Measurements from ENCODE around the gene SELENOF.

The SELENOF gene

GRCh38 chr1:86933562-86934377, 19.8 kb upstream of the SELENOF start:
- Mint-ChIP-seq H3K36me3 (no peaks in the 10 kb centered on the region), H3K9me3 (no peaks in the 10 kb centered on the region), H3K4me3 (no peak overlapping the region), H3K27me3 (no peaks in the 10 kb centered on the region), H3K4me1 (peaks cover 14% of the 10 kb centered on the region), H3K27ac (no peak overlapping the region)
- ATAC-seq (ENCODE audit: low read depth) (no peak), DNase-seq (ENCODE audit: low spot score in 2 of 2) (no peak)

GRCh38 chr1:86933051-86933450, 19.1 kb upstream of the SELENOF start:
- no peak for ATAC-seq (ENCODE audit: low read depth)
- Mint-ChIP-seq H3K27ac (no peak overlapping the region), H3K4me3 (no peak overlapping the region)

GRCh38 chr1:86928819-86929218, 14.9 kb upstream of the SELENOF start:
- H3K27me3 Mint-ChIP-seq = no peaks in the 10 kb centered on the region
- H3K27ac Mint-ChIP-seq = no peak overlapping the region
- H3K4me3 Mint-ChIP-seq = no peak overlapping the region
- ATAC-seq (ENCODE audit: low read depth) = no peak
- peaks cover 11% of the 10 kb centered on the region for H3K36me3 Mint-ChIP-seq
- peaks cover 5% of the 10 kb centered on the region for H3K9me3 Mint-ChIP-seq
- no peak for DNase-seq (ENCODE audit: low spot score in 2 of 2)
- peaks cover 23% of the 10 kb centered on the region for H3K4me1 Mint-ChIP-seq

More at GRCh38 chr1:86933051-86933450, 19.1 kb upstream of the SELENOF start:
- H3K4me1 Mint-ChIP-seq = peaks cover 10% of the 10 kb centered on the region
- H3K36me3 Mint-ChIP-seq = no peaks in the 10 kb centered on the region
- H3K27me3 Mint-ChIP-seq = no peaks in the 10 kb centered on the region
- DNase-seq (ENCODE audit: low spot score in 2 of 2) = no peak
- H3K9me3 Mint-ChIP-seq = no peaks in the 10 kb centered on the region

GRCh38 chr1:86926883-86927282, 13.0 kb upstream of the SELENOF start:
- Mint-ChIP-seq H3K36me3 (peaks cover 21% of the 10 kb centered on the region), H3K4me3 (no peak overlapping the region), H3K4me1 (peaks cover 16% of the 10 kb centered on the region), H3K27me3 (no peaks in the 10 kb centered on the region), H3K27ac (no peak overlapping the region), H3K9me3 (peaks cover 10% of the 10 kb centered on the region)
- ATAC-seq (ENCODE audit: low read depth) (no peak), DNase-seq (ENCODE audit: low spot score in 2 of 2) (no peak)

- Mint-ChIP-seq H3K27me3 (no peaks in the 10 kb centered on the region), H3K27ac (no peak overlapping the region), H3K36me3 (peaks cover 27% of the 10 kb centered on the region), H3K4me3 (no peak overlapping the region), H3K9me3 (peaks cover 11% of the 10 kb centered on the region), H3K4me1 (peaks cover 16% of the 10 kb centered on the region)
- no peak for ATAC-seq (ENCODE audit: low read depth)
- no peak for DNase-seq (ENCODE audit: low spot score in 2 of 2)
Measured at GRCh38 chr1:86925742-86926141, 11.8 kb upstream of the SELENOF start.

GRCh38 chr1:86924324-86924960, 10.5 kb upstream of the SELENOF start:
- H3K36me3 Mint-ChIP-seq = peaks cover 27% of the 10 kb centered on the region
- no peak overlapping the region for H3K4me3 Mint-ChIP-seq
- no peak for DNase-seq (ENCODE audit: low spot score in 2 of 2)
- H3K4me1 Mint-ChIP-seq = peaks cover 16% of the 10 kb centered on the region
- H3K27me3 Mint-ChIP-seq = no peaks in the 10 kb centered on the region
- no peak for ATAC-seq (ENCODE audit: low read depth)
- peaks cover 11% of the 10 kb centered on the region for H3K9me3 Mint-ChIP-seq
- no peak overlapping the region for H3K27ac Mint-ChIP-seq

GRCh38 chr1:86922445-86922844, 8.5 kb upstream of the SELENOF start:
- ATAC-seq (ENCODE audit: low read depth) = no peak
- Mint-ChIP-seq H3K36me3 (peaks cover 27% of the 10 kb centered on the region), H3K4me1 (peaks cover 12% of the 10 kb centered on the region), H3K4me3 (no peak overlapping the region), H3K9me3 (peaks cover 11% of the 10 kb centered on the region), H3K27ac (no peak overlapping the region), H3K27me3 (no peaks in the 10 kb centered on the region)
- no peak for DNase-seq (ENCODE audit: low spot score in 2 of 2)

GRCh38 chr1:86916752-86917151, 2.8 kb upstream of the SELENOF start:
- Mint-ChIP-seq H3K36me3 (peaks cover 5% of the 10 kb centered on the region), H3K9me3 (peaks cover 1% of the 10 kb centered on the region), H3K4me1 (peaks cover 9% of the 10 kb centered on the region), H3K27me3 (no peaks in the 10 kb centered on the region), H3K27ac (no peak overlapping the region), H3K4me3 (no peak overlapping the region)
- DNase-seq (ENCODE audit: low spot score in 2 of 2) = no peak
- ATAC-seq (ENCODE audit: low read depth) = no peak

GRCh38 chr1:86915737-86916235, 1.9 kb upstream of the SELENOF start:
- DNase-seq (ENCODE audit: low spot score in 2 of 2) (no peak), ATAC-seq (ENCODE audit: low read depth) (no peak)
- H3K4me3 Mint-ChIP-seq = no peak overlapping the region

GRCh38 chr1:86914998-86915736, 1.2 kb upstream of the SELENOF start:
- ATAC-seq (ENCODE audit: low read depth) (peak; percentile 0), DNase-seq (ENCODE audit: low spot score in 2 of 2) (peak; percentile 22 to 49)
- H3K4me1 Mint-ChIP-seq = peaks cover 19% of the 10 kb centered on the region
- no peaks in the 10 kb centered on the region for H3K9me3 Mint-ChIP-seq
- no peak overlapping the region for H3K4me3 Mint-ChIP-seq
- H3K27ac Mint-ChIP-seq = no peak overlapping the region
- peaks cover 11% of the 10 kb centered on the region for H3K36me3 Mint-ChIP-seq
- no peaks in the 10 kb centered on the region for H3K27me3 Mint-ChIP-seq

More at GRCh38 chr1:86915737-86916235, 1.9 kb upstream of the SELENOF start:
- no peak overlapping the region for H3K27ac Mint-ChIP-seq
- H3K27me3 Mint-ChIP-seq = no peaks in the 10 kb centered on the region
- H3K9me3 Mint-ChIP-seq = no peaks in the 10 kb centered on the region
- H3K4me1 Mint-ChIP-seq = peaks cover 17% of the 10 kb centered on the region
- peaks cover 8% of the 10 kb centered on the region for H3K36me3 Mint-ChIP-seq

GRCh38 chr1:86914601-86914997, 673 bp upstream of the SELENOF start, which contains the start of gene HS2ST1:
Gene HS2ST1, plus strand, starts transcription at chr1:86914635.
- Mint-ChIP-seq H3K27me3 (no peaks in the 10 kb centered on the region), H3K36me3 (peaks cover 17% of the 10 kb centered on the region), H3K9me3 (no peaks in the 10 kb centered on the region), H3K4me1 (peaks cover 25% of the 10 kb centered on the region), H3K27ac (no peak within 1 kb of the TSS), H3K4me3 (no peak within 1 kb of the TSS)
- no peak for ATAC-seq (ENCODE audit: low read depth)
- DNase-seq (ENCODE audit: low spot score in 2 of 2) = no peak

- no peak overlapping the region for H3K27ac Mint-ChIP-seq
- peaks cover 33% of the 10 kb centered on the region for H3K4me1 Mint-ChIP-seq
- no peak overlapping the region for H3K4me3 Mint-ChIP-seq
- ATAC-seq (ENCODE audit: low read depth) = peak; percentile 6
- no peaks in the 10 kb centered on the region for H3K27me3 Mint-ChIP-seq
- peak in 1 of 2 donors; percentile 34 for DNase-seq (ENCODE audit: low spot score in 2 of 2)
- peaks cover 21% of the 10 kb centered on the region for H3K36me3 Mint-ChIP-seq
- H3K9me3 Mint-ChIP-seq = no peaks in the 10 kb centered on the region
Measured at GRCh38 chr1:86913399-86913895, 479 bp downstream of the SELENOF start.

- DNase-seq (ENCODE audit: low spot score in 2 of 2) (no peak), ATAC-seq (ENCODE audit: low read depth) (no peak)
- Mint-ChIP-seq H3K36me3 (peaks cover 24% of the 10 kb centered on the region), H3K4me1 (peaks cover 36% of the 10 kb centered on the region), H3K9me3 (no peaks in the 10 kb centered on the region), H3K4me3 (no peak overlapping the region), H3K27ac (no peak overlapping the region), H3K27me3 (no peaks in the 10 kb centered on the region)
Measured at GRCh38 chr1:86912281-86912900, 1.5 kb downstream of the SELENOF start.

Data from memory B cell (primary cell).